MM.1S (cell line): Measurements from ENCODE around the gene NSUN3.
A peak's percentile ranks its signal among the peaks of the same experiment; 100 is the strongest.

Source experiments
- DNase-seq: peaks from one replicate; pipeline ENCODE4 v3.0.0-alpha.2; 2015
- H2AFZ ChIP-seq: fragments of 300-600 bp; sonication (generic); 2 replicates; pipeline ENCODE4 v1.6.0; 2016; ENCODE audit warnings: antibody characterized with exemption, low read length
- H3F3A ChIP-seq: fragments of 300-600 bp; sonication (generic); 2 replicates; pipeline ENCODE4 v1.6.1; 2016; ENCODE audit warnings: mild to moderate bottlenecking, antibody characterized with exemption, low read length, moderate library complexity, mixed read lengths; ENCODE audit not compliant: insufficient read depth
- H3K27ac ChIP-seq: fragments of 300-600 bp; sonication (generic); 2 replicates; pipeline ENCODE4 v1.5.1; 2016; ENCODE audit warnings: mild to moderate bottlenecking, low read length
- H3K27me3 ChIP-seq: fragments of 300-600 bp; sonication (generic); replicated peaks from 2 replicates; pipeline ENCODE4 v1.6.0; 2016; ENCODE audit warnings: low read length; ENCODE audit not compliant: insufficient read depth
- H3K36me3 ChIP-seq: fragments of 300-600 bp; sonication (generic); replicated peaks from 2 replicates; pipeline ENCODE4 v1.6.1; 2016; ENCODE audit warnings: mild to moderate bottlenecking, low read length, mixed read lengths; ENCODE audit not compliant: insufficient read depth
- H3K4me1 ChIP-seq: fragments of 300-600 bp; sonication (generic); 2 replicates; pipeline ENCODE4 v1.6.1; 2016; ENCODE audit warnings: low read length, mixed read lengths
- H3K4me2 ChIP-seq: fragments of 300-600 bp; sonication (generic); 2 replicates; pipeline ENCODE4 v1.6.0; 2016; ENCODE audit warnings: low read depth, low read length
- H3K4me3 ChIP-seq: fragments of 300-600 bp; sonication (generic); 2 replicates; pipeline ENCODE4 v1.5.1; 2016; ENCODE audit warnings: low read length, mixed read lengths
- H3K79me2 ChIP-seq: fragments of 300-600 bp; sonication (generic); 2 replicates; pipeline ENCODE4 v1.6.1; 2016; ENCODE audit warnings: mixed run types, low read length, mixed read lengths
- H3K9ac ChIP-seq: fragments of 300-600 bp; sonication (generic); 2 replicates; pipeline ENCODE4 v1.6.1; 2016; ENCODE audit warnings: low read length, mixed read lengths
- H3K9me2 ChIP-seq: fragments of 300-600 bp; sonication (generic); replicated peaks from 2 replicates; pipeline ENCODE4 v1.6.1; 2016; ENCODE audit warnings: mild to moderate bottlenecking, low read length, mixed read lengths; ENCODE audit not compliant: insufficient read depth
- H3K9me3 ChIP-seq: fragments of 300-600 bp; sonication (generic); replicated peaks from 2 replicates; pipeline ENCODE4 v1.6.1; 2016; ENCODE audit warnings: mild to moderate bottlenecking, low read length, mixed read lengths; ENCODE audit not compliant: insufficient read depth
- H4K20me1 ChIP-seq: fragments of 300-600 bp; sonication (generic); 2 replicates; pipeline ENCODE4 v1.6.1; 2016; ENCODE audit warnings: mild to moderate bottlenecking, low read length, moderate library complexity, mixed read lengths; ENCODE audit not compliant: insufficient read depth
- CTCF ChIP-seq: fragments of 300-600 bp; sonication (generic); IDR thresholded peaks from 2 replicates; pipeline ENCODE4 v1.5.1; 2016; ENCODE audit warnings: antibody characterized with exemption, low read length, mixed read lengths
- EZH2 ChIP-seq: fragments of 300-600 bp; sonication (generic); optimal IDR thresholded peaks from 2 replicates; pipeline ENCODE3; 2017; ENCODE audit warnings: low read depth, mild to moderate bottlenecking, antibody characterized with exemption, low read length, mixed read lengths
- EZH2phosphoT487 ChIP-seq: fragments of 300-600 bp; sonication (generic); IDR thresholded peaks from 2 replicates; pipeline ENCODE4 v1.6.1; 2018; ENCODE audit warnings: antibody characterized with exemption, low read length

Gene NSUN3

GRCh38 chr3:94063496-94064119 is 747 bp downstream of the NSUN3 start:
- Histone ChIP-seq H4K20me1 (no peaks in the 10 kb centered on the region), H3K27ac (peak overlapping the region; percentile 97), H3K4me2 (peak overlapping the region; percentile 78), H3K9ac (peak overlapping the region; percentile 92), H3K9me2 (no peaks in the 10 kb centered on the region), H3K79me2 (peaks cover 28% of the 10 kb centered on the region), H3K4me1 (peaks cover 7% of the 10 kb centered on the region; the same call in 1 of the 2 replicates), H3F3A (peaks cover 18% of the 10 kb centered on the region), H3K27me3 (no peaks in the 10 kb centered on the region), H3K36me3 (0 out of 2 replicates have a peak, but pooled peaks cover 4% of the 10 kb centered on the region), H3K4me3 (peak overlapping the region; percentile 98), H2AFZ (peak overlapping the region; percentile 65), H3K9me3 (no peaks in the 10 kb centered on the region)
- peak; percentile 20 for DNase-seq
- TF ChIP-seq CTCF (no peak), EZH2phosphoT487 (no peak), EZH2 (no peak)

- H3K36me3 ChIP-seq = 0 out of 2 replicates have a peak, but pooled peaks cover 4% of the 10 kb centered on the region
- H3K27ac ChIP-seq = no peak overlapping the region
- no peak overlapping the region for H2AFZ ChIP-seq
- H3K27me3 ChIP-seq = no peaks in the 10 kb centered on the region
- H3K79me2 ChIP-seq = peaks cover 28% of the 10 kb centered on the region
- H3K4me3 ChIP-seq = no peak overlapping the region
- no peak overlapping the region for H3K9ac ChIP-seq
- no peak for TF ChIP-seq CTCF
- no peak for TF ChIP-seq EZH2
- TF ChIP-seq EZH2phosphoT487 = no peak
- no peaks in the 10 kb centered on the region for H3K9me3 ChIP-seq
- H4K20me1 ChIP-seq = no peaks in the 10 kb centered on the region
- peaks cover 8% of the 10 kb centered on the region for H3K4me1 ChIP-seq
- H3K9me2 ChIP-seq = no peaks in the 10 kb centered on the region
- no peak for DNase-seq
- peak overlapping the region; percentile 78; the same call in 1 of the 2 replicates for H3K4me2 ChIP-seq
- H3F3A ChIP-seq = peaks cover 18% of the 10 kb centered on the region
Observed at GRCh38 chr3:94064243-94064860, 1.5 kb downstream of the NSUN3 start.

GRCh38 chr3:94065122-94065521 is 2.3 kb downstream of the NSUN3 start:
- TF ChIP-seq CTCF = no peak
- no peak for TF ChIP-seq EZH2
- no peak for TF ChIP-seq EZH2phosphoT487
- 0 out of 2 replicates have a peak, but pooled peaks cover 4% of the 10 kb centered on the region for H3K36me3 ChIP-seq
- H3K9me3 ChIP-seq = no peaks in the 10 kb centered on the region
- no peak overlapping the region for H3K27ac ChIP-seq
- peaks cover 28% of the 10 kb centered on the region for H3K79me2 ChIP-seq
- no peak overlapping the region for H3K9ac ChIP-seq
- H2AFZ ChIP-seq = no peak overlapping the region
- peaks cover 16% of the 10 kb centered on the region for H3K4me1 ChIP-seq
- H3K9me2 ChIP-seq = no peaks in the 10 kb centered on the region
- peaks cover 24% of the 10 kb centered on the region for H3F3A ChIP-seq
- H3K27me3 ChIP-seq = no peaks in the 10 kb centered on the region
- no peak overlapping the region for H3K4me2 ChIP-seq
- H4K20me1 ChIP-seq = no peaks in the 10 kb centered on the region
- no peak overlapping the region for H3K4me3 ChIP-seq
- DNase-seq = no peak
